IPS-20b (cell line): ENCODE results near the gene SLX4.
A peak's percentile ranks its signal among the peaks of the same experiment; 100 is the strongest.

Experiments used
- H3K27ac ChIP-seq: one replicate; pipeline ENCODE4 v1.5.1; 2013; ENCODE audit warnings: low read length
- H3K27me3 ChIP-seq: 2 replicates; pipeline ENCODE4 v1.6.1; 2013; ENCODE audit warnings: mild to moderate bottlenecking, low read length, inconsistent platforms; ENCODE audit not compliant: insufficient read depth
- H3K36me3 ChIP-seq: 2 replicates; pipeline ENCODE4 v1.6.1; 2013; ENCODE audit warnings: low read depth, mild to moderate bottlenecking, inconsistent platforms, low read length, moderate library complexity; ENCODE audit not compliant: insufficient read depth
- H3K4me1 ChIP-seq: 2 replicates; pipeline ENCODE4 v1.6.1; 2013; ENCODE audit warnings: mild to moderate bottlenecking, control low read depth, inconsistent platforms, low read length, moderate library complexity; ENCODE audit not compliant: insufficient read depth
- H3K4me3 ChIP-seq: 2 replicates; pipeline ENCODE4 v1.5.1; 2013; ENCODE audit warnings: mild to moderate bottlenecking, low read length, inconsistent platforms
- H3K9ac ChIP-seq: 2 replicates; pipeline ENCODE4 v1.6.1; 2013; ENCODE audit warnings: low read depth, mild to moderate bottlenecking, inconsistent platforms, low read length, moderate library complexity
- H3K9me3 ChIP-seq: 2 replicates; pipeline ENCODE4 v1.6.1; 2013; ENCODE audit warnings: mild to moderate bottlenecking, low read depth, low read length, inconsistent platforms; ENCODE audit not compliant: insufficient read depth

Gene SLX4

GRCh38 chr16:3650631-3651265 lies 39.3 kb upstream of the SLX4 start:
- no peak overlapping the region for H3K4me3 ChIP-seq
- no peaks in the 10 kb centered on the region for H3K27me3 ChIP-seq
- no peaks in the 10 kb centered on the region for H3K9me3 ChIP-seq
- H3K9ac ChIP-seq, result no peak overlapping the region
- peaks cover 31% of the 10 kb centered on the region for H3K36me3 ChIP-seq
- H3K4me1 ChIP-seq, result peaks cover 19% of the 10 kb centered on the region
- no peak overlapping the region for H3K27ac ChIP-seq

DNA sequence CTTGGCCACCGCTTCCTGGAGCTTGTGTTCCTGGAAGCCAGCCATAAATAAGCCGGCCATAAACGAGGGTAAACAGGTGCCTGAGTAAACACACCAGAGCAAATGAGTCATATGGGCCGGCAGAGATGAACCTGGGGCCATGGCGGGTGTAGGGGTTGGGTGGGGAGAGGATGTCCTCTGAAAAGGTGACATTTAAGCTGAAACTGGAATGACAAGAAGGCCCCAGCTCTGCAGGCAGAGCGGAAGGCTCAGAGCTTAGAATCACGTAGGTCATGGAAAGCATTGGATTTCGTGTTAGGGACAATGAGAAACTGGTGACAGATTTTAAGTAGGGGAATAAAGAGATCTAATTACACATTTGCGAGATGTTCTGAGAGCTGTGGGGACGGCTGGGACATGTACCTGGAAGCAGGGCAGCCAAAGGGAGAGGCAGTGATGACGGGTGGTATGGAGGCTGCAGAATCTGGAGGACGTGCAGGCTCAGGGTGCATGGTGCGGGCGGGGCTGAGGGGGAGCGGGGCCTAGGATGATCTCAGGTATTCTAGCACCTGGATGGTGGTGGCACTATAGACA lies 35.0 kb upstream of the SLX4 start:
- Histone ChIP-seq H3K36me3 (peaks cover 9% of the 10 kb centered on the region), H3K9me3 (no peaks in the 10 kb centered on the region), H3K4me3 (no peak overlapping the region), H3K27me3 (no peaks in the 10 kb centered on the region), H3K9ac (peak overlapping the region; percentile 56; the same call in 1 of the 2 replicates), H3K4me1 (peaks cover 19% of the 10 kb centered on the region), H3K27ac (no peak overlapping the region)

DNA sequence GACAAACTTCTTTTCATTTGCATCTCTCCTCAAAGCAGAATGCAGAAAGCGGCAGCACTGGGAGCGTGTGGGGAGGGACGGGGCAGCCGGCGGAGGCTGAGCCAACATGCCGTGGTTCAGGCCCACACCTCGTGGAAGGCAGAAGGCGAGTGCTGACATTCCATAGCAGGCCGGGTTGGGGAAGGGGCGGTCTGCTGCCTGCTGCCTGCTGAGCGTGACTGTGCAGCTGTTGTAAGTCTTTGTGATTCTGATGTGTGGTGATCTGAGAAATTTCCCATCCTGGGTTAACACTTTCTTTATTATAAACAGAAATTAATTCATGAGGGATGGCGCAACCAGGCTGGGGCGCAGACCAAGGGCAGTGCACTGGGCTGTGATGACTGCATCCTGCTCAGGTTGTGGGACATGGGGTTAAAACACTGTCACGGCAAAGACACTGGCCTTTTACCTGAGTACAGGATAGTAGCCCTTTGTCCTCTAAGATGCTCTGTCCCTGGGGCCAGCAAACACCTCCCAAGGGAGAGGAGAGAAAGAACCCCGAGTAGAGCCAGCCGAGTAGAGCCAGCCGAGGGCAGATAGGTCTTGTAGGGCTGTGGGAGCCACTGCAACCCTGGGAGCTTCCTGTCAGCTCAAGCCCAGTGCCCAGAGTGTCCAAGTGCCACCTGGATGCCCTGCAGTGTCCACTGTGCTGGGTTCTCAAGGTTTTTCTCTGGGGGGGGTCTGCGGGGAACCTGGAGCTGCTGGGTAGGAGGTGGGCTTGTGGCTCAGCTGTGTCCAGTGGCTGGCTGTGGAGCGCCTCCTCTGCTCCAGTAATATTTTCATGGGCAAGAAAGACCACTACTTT lies 34.3 kb upstream of the SLX4 start:
- peaks cover 2% of the 10 kb centered on the region for H3K36me3 ChIP-seq

GRCh38 chr16:3645108-3645503 lies 33.7 kb upstream of the SLX4 start:
- peaks cover 19% of the 10 kb centered on the region for H3K4me1 ChIP-seq
- H3K9me3 ChIP-seq, result no peaks in the 10 kb centered on the region
- no peaks in the 10 kb centered on the region for H3K27me3 ChIP-seq
- H3K27ac ChIP-seq, result peak overlapping the region; percentile 42
- H3K36me3 ChIP-seq, result no peaks in the 10 kb centered on the region; the same call in 1 of the 2 replicates
- H3K9ac ChIP-seq, result peak overlapping the region; percentile 56; the same call in 1 of the 2 replicates
- peak overlapping the region; percentile 48; the same call in 1 of the 2 replicates for H3K4me3 ChIP-seq

More for the DNA sequence above, 34.3 kb upstream of the SLX4 start:
- peaks cover 19% of the 10 kb centered on the region for H3K4me1 ChIP-seq
- H3K27ac ChIP-seq, result peak overlapping the region; percentile 42
- no peaks in the 10 kb centered on the region for H3K27me3 ChIP-seq
- H3K9ac ChIP-seq, result peak overlapping the region; percentile 56; the same call in 1 of the 2 replicates
- H3K9me3 ChIP-seq, result no peaks in the 10 kb centered on the region
- H3K4me3 ChIP-seq, result peak overlapping the region; percentile 48; the same call in 1 of the 2 replicates

DNA sequence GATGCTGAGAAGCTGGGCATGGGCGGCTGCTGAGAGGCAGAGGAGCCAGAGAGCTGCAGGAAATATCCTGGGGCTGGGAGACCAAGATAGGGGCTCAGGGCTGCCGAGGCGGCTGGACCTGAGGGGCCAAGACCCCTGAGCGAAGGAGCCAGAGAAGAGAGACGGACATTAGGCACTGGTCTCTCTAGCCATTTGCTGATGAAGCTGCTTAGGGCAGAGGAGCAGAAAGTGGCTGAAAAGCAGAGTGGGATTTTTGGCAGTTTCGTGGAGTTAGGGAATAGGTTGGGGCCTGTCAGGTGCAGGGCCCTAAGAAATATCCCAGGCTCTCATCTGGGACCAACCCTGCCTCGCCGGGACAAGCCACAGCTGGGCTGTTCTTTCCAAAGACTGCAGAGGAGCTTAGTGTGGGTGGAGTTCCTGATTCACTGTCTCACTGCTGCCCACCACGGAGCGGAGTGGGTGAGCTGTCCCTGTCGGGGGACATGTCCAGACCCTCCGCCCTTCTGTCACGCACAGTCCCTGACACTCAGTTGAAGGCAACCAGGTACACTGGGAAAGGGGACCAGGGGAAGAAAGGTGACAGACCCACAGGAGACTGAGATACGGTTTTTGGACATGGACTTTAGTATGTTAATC lies 31.8 kb upstream of the SLX4 start:
- Histone ChIP-seq H3K27me3 (no peaks in the 10 kb centered on the region), H3K4me1 (peaks cover 28% of the 10 kb centered on the region), H3K9me3 (no peaks in the 10 kb centered on the region), H3K9ac (no peak overlapping the region), H3K27ac (no peak overlapping the region), H3K36me3 (no peaks in the 10 kb centered on the region), H3K4me3 (no peak overlapping the region)

DNA sequence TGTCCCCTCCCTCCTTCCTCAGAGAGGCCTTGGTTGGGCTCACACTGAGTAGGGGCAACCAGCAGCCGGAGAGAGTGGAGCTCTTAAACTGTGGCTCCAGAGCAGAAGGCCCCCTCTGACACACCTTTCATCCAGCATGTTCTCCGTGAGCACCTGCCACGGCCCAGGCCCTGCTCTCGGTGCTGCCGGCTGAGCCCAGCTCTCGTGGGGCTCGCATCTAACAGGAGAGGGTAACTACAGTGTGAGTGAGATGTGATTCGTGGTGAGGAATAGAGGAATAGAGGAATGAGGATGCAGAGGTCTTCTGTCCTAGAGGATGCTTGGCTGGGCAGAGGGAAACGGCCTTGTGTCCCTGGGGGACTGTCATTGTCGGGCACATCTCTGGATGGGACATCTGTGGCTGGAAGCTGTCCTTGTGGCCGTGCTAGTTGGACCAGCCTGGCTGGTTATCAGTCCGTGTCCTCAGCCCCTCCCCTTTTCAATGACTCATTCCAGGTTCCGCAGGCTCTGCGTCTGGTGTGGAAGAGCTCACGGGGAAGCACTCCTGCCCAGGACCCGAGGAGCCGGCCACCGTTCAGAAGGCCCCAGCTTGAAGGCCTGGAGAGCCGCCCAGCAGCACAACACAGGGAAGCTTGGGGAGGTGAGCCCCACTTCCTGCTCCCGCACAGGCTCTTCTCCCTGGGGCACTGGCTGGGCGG lies 31.1 kb upstream of the SLX4 start:
- H3K9me3 ChIP-seq, result no peaks in the 10 kb centered on the region
- H3K9ac ChIP-seq, result no peak overlapping the region
- H3K36me3 ChIP-seq, result no peaks in the 10 kb centered on the region
- peaks cover 31% of the 10 kb centered on the region for H3K4me1 ChIP-seq
- no peak overlapping the region for H3K27ac ChIP-seq
- no peaks in the 10 kb centered on the region for H3K27me3 ChIP-seq
- no peak overlapping the region for H3K4me3 ChIP-seq

GRCh38 chr16:3641801-3642396 lies 30.5 kb upstream of the SLX4 start:
- Histone ChIP-seq H3K9ac (no peak overlapping the region), H3K27ac (no peak overlapping the region), H3K36me3 (no peaks in the 10 kb centered on the region), H3K27me3 (no peaks in the 10 kb centered on the region), H3K4me3 (no peak overlapping the region), H3K9me3 (no peaks in the 10 kb centered on the region), H3K4me1 (peaks cover 35% of the 10 kb centered on the region)

DNA sequence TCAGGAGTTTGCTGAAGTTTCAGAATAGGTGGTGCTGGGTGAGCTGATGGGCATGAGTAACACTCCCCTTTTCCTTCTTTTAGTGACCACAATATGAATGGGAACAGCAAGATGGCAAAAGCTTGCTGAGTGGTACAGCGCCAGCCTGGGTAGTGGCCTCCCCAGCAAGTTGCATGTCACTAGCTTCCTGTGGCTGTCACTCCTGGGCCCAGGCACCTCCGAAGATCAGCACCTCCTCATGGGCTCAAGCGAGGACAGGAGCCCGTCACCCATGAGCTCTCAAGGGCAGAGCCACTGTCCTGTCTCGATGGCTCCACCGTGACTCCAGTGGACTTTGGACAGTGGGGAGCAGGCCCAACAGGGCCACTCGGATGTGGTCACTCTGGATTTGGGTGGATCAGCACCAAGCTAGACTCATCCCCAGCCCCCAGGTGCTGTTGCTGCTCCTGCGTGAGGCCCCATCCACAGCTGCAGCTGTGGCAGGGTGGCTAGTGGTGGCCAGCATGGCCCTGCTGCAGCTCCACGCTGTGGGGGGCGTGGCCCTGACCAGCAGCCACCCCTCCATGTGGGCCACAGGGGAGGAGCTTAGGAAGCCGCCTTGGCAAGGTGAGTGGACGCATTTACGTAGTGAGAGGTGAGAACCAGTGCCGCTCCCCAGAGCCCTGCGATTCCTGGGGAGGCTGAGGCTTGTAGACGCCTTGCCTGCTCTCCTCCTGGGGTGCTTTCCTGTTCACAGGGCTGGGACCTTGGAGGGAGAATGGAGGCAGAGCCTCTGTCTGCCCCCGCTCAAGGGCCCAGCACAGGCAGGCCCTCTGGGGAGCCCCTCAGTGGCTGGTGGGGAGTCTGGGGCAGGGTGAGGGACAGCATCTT lies 29.5 kb upstream of the SLX4 start:
- H3K9ac ChIP-seq, result no peak overlapping the region
- H3K4me3 ChIP-seq, result no peak overlapping the region
- no peaks in the 10 kb centered on the region for H3K27me3 ChIP-seq
- H3K4me1 ChIP-seq, result peaks cover 27% of the 10 kb centered on the region
- H3K9me3 ChIP-seq, result no peaks in the 10 kb centered on the region
- H3K36me3 ChIP-seq, result no peaks in the 10 kb centered on the region
- no peak overlapping the region for H3K27ac ChIP-seq

DNA sequence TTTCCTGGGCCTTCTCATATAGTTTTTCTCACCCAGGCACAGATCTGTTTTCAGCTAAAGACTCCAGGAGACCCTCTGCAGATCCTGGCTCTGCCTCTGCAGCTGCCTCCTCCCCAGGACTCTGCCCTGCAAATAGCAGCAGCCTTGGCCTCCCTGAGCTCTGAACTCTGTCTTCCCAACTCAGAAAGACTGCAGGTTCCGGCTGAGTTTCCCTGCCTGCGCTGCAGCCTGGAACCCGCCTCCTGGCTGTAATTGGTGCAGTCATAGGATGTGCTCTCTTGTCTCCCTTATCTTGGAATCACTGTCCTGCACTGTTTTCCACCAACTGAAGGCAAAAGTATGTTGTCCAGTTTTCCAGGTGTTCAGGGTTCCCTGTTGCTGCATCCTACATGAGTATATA lies 28.8 kb upstream of the SLX4 start:
- Histone ChIP-seq H3K36me3 (no peaks in the 10 kb centered on the region), H3K27me3 (no peaks in the 10 kb centered on the region), H3K27ac (no peak overlapping the region), H3K9ac (0 out of 2 replicates have a peak overlapping the region, but pooled peaks have one; percentile 12), H3K9me3 (no peaks in the 10 kb centered on the region), H3K4me1 (peaks cover 21% of the 10 kb centered on the region), H3K4me3 (no peak overlapping the region)

DNA sequence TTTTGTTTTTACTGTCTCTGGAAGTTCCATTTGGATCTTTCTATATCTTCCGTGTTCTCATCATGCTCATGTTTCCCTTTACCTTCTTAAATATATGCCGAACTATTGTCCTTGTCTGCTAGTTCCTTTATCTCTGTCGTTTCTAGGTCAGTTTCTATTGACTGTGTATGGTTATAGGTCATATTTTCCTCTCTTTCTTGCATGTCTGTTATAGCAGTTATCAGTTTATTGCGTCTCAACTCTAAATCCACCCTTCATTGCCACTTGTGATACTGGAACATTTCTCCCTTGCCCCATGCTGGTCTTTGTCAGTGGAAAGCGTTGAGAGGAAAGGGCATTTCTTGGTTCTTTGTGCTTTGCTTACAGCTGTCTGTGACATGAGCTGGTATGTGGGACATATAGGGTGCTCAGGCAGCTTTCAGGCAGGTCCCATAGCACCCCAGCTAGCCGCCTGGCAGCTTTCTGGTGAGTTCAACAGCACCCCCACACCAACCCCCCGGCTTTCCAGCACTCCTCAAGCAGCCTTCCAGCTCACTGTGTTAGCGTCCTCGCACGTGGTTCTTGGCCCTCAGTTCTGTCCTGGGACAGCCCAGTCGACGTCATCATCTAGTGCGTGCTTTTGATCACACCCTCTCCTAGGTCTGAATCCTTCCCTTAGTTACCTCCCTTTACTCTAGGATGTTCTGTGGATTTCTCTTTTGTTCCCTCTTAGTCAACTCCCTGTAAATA lies 27.7 kb upstream of the SLX4 start:
- Histone ChIP-seq H3K27ac (no peak overlapping the region), H3K9me3 (no peaks in the 10 kb centered on the region), H3K36me3 (no peaks in the 10 kb centered on the region), H3K4me1 (peaks cover 16% of the 10 kb centered on the region; the same call in 1 of the 2 replicates), H3K4me3 (no peak overlapping the region), H3K27me3 (no peaks in the 10 kb centered on the region), H3K9ac (peak overlapping the region; percentile 22; the same call in 1 of the 2 replicates)
